Caco-2 (cell line): ENCODE data around the gene CEBPG. TPM values are rescaled to one million over a fixed set of nuclear protein-coding genes. Genes with fewer than 3 reads are reported as not detected.

Source experiments
- BruUV-seq: library from RNA; stranded (reverse); fragments of 400-500 nt; replicated peaks from 2 replicates; lab custom pipeline; 2021; lab: Mats Ljungman, UMichigan
- CTCF ChIA-PET: fragments of 300-600 bp; sonication (Branson Sonifier 250); formaldehyde crosslinking; loops from one replicate; lab custom pipeline; 2022; ENCODE audit warnings: antibody characterized with exemption; lab: Charles Lee
- POLR2A ChIA-PET: fragments of 300-600 bp; sonication (Branson Sonifier 250); formaldehyde crosslinking; loops from one replicate; lab custom pipeline; 2022; ENCODE audit warnings: antibody characterized with exemption; lab: Charles Lee
- DNase-seq, 2 experiments: peaks; one replicate each; pipeline versions ENCODE4 v3.0.0 to v3.0.0-alpha.2; 2020 to 2022
- H3K27me3 ChIP-seq: replicated peaks from 2 replicates; pipeline ENCODE4 v1.6.0; 2011; ENCODE audit warnings: low read length; ENCODE audit not compliant: control insufficient read depth, insufficient read depth
- H3K36me3 ChIP-seq: 2 replicates; pipeline ENCODE4 v1.5.1; 2011; ENCODE audit warnings: low read length; ENCODE audit not compliant: control insufficient read depth, insufficient read depth
- H3K4me1 ChIP-seq: fragments of 250-450 bp; sonication (Bioruptor Pico); 2 replicates; pipeline ENCODE4 v1.5.1; 2020; ENCODE audit warnings: mild to moderate bottlenecking
- H3K4me3 ChIP-seq: 2 replicates; pipeline ENCODE4 v1.5.1; 2011; ENCODE audit warnings: low read depth, mild to moderate bottlenecking, control low read depth, low read length
- H3K9me3 ChIP-seq: fragments of 250-450 bp; sonication (Bioruptor Pico); 2 replicates; pipeline ENCODE4 v1.5.1; 2020; ENCODE audit warnings: mild to moderate bottlenecking, moderate library complexity
- H3K27ac Mint-ChIP-seq: one replicate; pipeline ENCODE4 v1.8.0; 2022; ENCODE audit warnings: mixed read lengths; ENCODE audit not compliant: unreplicated experiment
- H3K27me3 Mint-ChIP-seq: one replicate; pipeline ENCODE4 v1.8.0; 2022; ENCODE audit warnings: mixed read lengths; ENCODE audit not compliant: insufficient read depth, unreplicated experiment
- H3K36me3 Mint-ChIP-seq: one replicate; pipeline ENCODE4 v1.8.0; 2022; ENCODE audit warnings: mild to moderate bottlenecking, mixed read lengths; ENCODE audit not compliant: insufficient read depth, unreplicated experiment
- H3K4me1 Mint-ChIP-seq: one replicate; pipeline ENCODE4 v1.8.0; 2022; ENCODE audit warnings: low read depth, mixed read lengths; ENCODE audit not compliant: unreplicated experiment
- H3K4me3 Mint-ChIP-seq: one replicate; pipeline ENCODE4 v1.8.0; 2022; ENCODE audit warnings: mild to moderate bottlenecking, moderate library complexity, mixed read lengths; ENCODE audit not compliant: unreplicated experiment
- H3K9me3 Mint-ChIP-seq: one replicate; pipeline ENCODE4 v1.8.0; 2022; ENCODE audit warnings: mixed read lengths; ENCODE audit not compliant: unreplicated experiment
- intact Hi-C: fragments of 100-400 bp; cut with micrococcal nuclease; formaldehyde crosslinking; loops from one replicate; pipeline ENCODE4 v1.10.0; 2022; ENCODE audit not compliant: unreplicated experiment
- total RNA-seq: library from RNA; stranded (reverse); gene quantifications from 2 replicates; pipeline ENCODE4 v1.2.3, GENCODE V29; 2022
- TF ChIP-seq, protein P1 (sequence below), 2 experiments: fragments of 200-600 bp in 1 of 2; IDR thresholded peaks; 1 replicate in 1 of 2; 2 replicates in 1 of 2; pipeline versions ENCODE4 v1.5.1 to v1.8.0; 2011 to 2022; ENCODE audit warnings: antibody characterized with exemption in 1 of 2, control low read depth in 1 of 2, inconsistent platforms in 1 of 2, low read depth in 1 of 2, low read length in 1 of 2, mild to moderate bottlenecking in 1 of 2, moderate library complexity in 1 of 2; ENCODE audit not compliant: insufficient read depth in 1 of 2, severe bottlenecking in 1 of 2, unreplicated experiment in 1 of 2

Gene CEBPG
- total RNA-seq, 1 experiment from 2014 or later = 79.4 TPM

DNA sequence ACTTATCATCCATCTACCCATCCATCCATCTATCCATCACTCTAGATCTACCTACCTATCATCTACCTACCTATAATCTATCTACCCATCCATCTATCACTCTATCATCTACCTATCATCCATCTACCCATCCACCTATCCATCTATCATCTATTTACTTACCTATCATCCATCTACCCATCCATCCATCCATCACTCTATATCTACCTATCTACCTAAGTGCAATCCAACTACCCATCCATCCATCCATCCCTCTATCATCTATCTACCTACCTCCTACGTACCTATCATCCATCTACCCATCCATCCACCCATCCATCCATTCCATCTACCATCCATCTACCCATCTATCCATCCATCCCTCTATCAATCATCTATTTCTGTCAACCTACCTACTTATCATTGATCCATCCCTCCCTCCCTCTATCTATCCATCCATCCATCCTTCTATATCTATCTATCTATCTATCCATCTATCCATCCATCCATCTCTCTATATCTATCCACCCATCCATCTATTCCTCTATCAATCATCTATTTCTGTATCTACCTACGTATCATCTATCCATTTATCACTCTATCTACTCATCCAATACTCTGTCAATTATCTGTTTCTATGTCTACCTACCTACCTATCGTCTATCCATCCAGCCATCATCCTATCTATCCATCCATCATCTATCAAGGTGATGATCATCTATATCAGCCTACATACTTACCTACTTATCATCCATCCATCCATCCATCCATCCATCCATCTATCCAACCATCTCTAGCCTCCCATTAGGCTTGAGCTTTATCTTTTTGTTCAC lies 49.1 kb downstream of the CEBPG start:
- ChIA-PET POLR2A (no interaction called here), CTCF (no interaction called here)
- no peaks in the 10 kb centered on the region for H3K4me1 Mint-ChIP-seq

DNA sequence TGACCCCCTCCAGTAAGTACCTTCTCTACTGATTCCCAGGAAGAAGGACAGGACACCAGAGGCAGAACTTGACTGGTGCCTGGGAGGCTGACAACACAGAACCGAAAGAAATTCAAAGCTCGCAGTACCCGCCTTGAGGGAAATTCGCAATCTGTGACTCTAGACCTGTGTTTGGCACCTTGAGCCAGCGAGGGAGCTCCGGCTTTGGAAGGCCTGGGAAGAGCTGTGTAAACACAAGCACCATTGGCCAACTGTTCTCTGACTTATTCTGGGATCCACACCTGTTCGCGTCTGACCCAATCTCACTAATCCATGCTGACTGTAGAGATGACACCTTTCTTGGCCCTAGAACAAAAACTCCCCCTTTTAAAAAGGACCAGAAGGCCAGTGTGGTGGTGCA lies 50.7 kb downstream of the CEBPG start:
- no peaks in the 10 kb centered on the region for H3K27me3 Mint-ChIP-seq
- POLR2A ChIA-PET = no interaction called here
- no peaks in the 10 kb centered on the region for H3K36me3 Mint-ChIP-seq
- CTCF ChIA-PET = no interaction called here
- H3K4me3 Mint-ChIP-seq = no peak overlapping the region
- no peak for DNase-seq
- BruUV-seq = no TSS peak
- H3K4me1 Mint-ChIP-seq = no peaks in the 10 kb centered on the region
- intact Hi-C loops = no loop called here
- Histone ChIP-seq H3K36me3 (no peaks in the 10 kb centered on the region), H3K9me3 (no peaks in the 10 kb centered on the region), H3K4me3 (no peak overlapping the region), H3K4me1 (no peaks in the 10 kb centered on the region), H3K27me3 (no peaks in the 10 kb centered on the region)
- no peak overlapping the region for H3K27ac Mint-ChIP-seq
- TF ChIP-seq, protein P1, sequence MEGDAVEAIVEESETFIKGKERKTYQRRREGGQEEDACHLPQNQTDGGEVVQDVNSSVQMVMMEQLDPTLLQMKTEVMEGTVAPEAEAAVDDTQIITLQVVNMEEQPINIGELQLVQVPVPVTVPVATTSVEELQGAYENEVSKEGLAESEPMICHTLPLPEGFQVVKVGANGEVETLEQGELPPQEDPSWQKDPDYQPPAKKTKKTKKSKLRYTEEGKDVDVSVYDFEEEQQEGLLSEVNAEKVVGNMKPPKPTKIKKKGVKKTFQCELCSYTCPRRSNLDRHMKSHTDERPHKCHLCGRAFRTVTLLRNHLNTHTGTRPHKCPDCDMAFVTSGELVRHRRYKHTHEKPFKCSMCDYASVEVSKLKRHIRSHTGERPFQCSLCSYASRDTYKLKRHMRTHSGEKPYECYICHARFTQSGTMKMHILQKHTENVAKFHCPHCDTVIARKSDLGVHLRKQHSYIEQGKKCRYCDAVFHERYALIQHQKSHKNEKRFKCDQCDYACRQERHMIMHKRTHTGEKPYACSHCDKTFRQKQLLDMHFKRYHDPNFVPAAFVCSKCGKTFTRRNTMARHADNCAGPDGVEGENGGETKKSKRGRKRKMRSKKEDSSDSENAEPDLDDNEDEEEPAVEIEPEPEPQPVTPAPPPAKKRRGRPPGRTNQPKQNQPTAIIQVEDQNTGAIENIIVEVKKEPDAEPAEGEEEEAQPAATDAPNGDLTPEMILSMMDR (IDR thresholded peaks at IDR 0.05; ENCODE audit: insufficient read depth in 1 of 2, low read depth in 1 of 2, low read length in 1 of 2, severe bottlenecking in 1 of 2, unreplicated experiment in 1 of 2) = no peak
- no peaks in the 10 kb centered on the region for H3K9me3 Mint-ChIP-seq

More for the DNA sequence above, 49.1 kb downstream of the CEBPG start:
- no peaks in the 10 kb centered on the region for H3K27me3 ChIP-seq
- DNase-seq = no peak
- no peak overlapping the region for H3K27ac Mint-ChIP-seq
- H3K36me3 ChIP-seq = no peaks in the 10 kb centered on the region
- no peaks in the 10 kb centered on the region for H3K27me3 Mint-ChIP-seq
- no TSS peak for BruUV-seq
- H3K4me1 ChIP-seq = no peaks in the 10 kb centered on the region
- no peaks in the 10 kb centered on the region for H3K36me3 Mint-ChIP-seq
- no peaks in the 10 kb centered on the region for H3K9me3 Mint-ChIP-seq
- no peak overlapping the region for H3K4me3 ChIP-seq
- TF ChIP-seq, protein P1 (IDR thresholded peaks at IDR 0.05; ENCODE audit: insufficient read depth in 1 of 2, low read depth in 1 of 2, low read length in 1 of 2, severe bottlenecking in 1 of 2, unreplicated experiment in 1 of 2) = no peak
- H3K9me3 ChIP-seq = no peaks in the 10 kb centered on the region
- no peak overlapping the region for H3K4me3 Mint-ChIP-seq
- intact Hi-C loops = no loop called here

DNA sequence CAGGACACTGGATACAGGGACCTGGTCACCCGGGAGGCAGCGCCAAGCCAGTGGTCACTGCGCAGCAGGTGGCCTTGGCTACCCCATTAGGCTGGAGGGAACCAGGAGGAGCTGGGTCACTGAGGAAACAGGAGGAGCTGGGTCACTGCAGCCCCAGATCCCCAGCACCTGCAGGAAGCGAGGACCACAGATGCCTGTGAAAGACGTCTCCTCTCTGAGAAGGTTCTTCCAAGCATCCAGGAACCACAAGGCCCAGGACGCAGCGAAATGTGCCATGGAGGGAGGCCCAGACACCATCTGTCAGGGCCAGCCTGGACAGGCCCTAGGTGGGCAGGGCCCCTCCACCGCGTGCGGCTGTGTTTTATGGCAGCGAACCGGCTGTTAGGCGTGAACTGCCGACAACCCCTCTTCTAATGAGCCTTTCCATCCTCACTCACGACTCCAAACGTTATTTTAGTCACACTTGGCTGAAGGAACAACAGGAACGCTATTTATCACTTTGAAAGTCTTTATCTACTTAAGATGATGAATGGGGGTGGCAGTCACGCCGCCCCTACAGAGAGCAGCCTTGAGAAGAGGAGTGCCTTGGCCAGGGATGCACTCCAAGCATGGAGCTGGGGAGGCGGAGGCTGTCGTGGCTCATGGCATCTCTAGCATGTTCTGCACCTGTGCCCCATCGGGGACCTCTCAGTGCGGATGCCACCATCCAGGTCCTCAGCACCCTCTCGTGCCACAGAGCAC lies 53.3 kb downstream of the CEBPG start:
- H3K9me3 Mint-ChIP-seq = no peaks in the 10 kb centered on the region
- no peaks in the 10 kb centered on the region for H3K9me3 ChIP-seq
- intact Hi-C loops = no loop called here

More for the DNA sequence above, 53.3 kb downstream of the CEBPG start:
- Histone ChIP-seq H3K27me3 (no peaks in the 10 kb centered on the region), H3K36me3 (no peaks in the 10 kb centered on the region), H3K4me3 (no peak overlapping the region), H3K4me1 (no peaks in the 10 kb centered on the region)
- ChIA-PET POLR2A (no interaction called here), CTCF (no interaction called here)
- no peaks in the 10 kb centered on the region for H3K4me1 Mint-ChIP-seq
- no TSS peak for BruUV-seq
- no peak overlapping the region for H3K4me3 Mint-ChIP-seq
- DNase-seq = no peak
- H3K27me3 Mint-ChIP-seq = no peaks in the 10 kb centered on the region
- no peak overlapping the region for H3K27ac Mint-ChIP-seq
- TF ChIP-seq, protein P1 (IDR thresholded peaks at IDR 0.05; ENCODE audit: insufficient read depth in 1 of 2, low read depth in 1 of 2, low read length in 1 of 2, severe bottlenecking in 1 of 2, unreplicated experiment in 1 of 2) = no peak
- peaks cover 5% of the 10 kb centered on the region for H3K36me3 Mint-ChIP-seq
